Upper lobe of left lung (tissue), 6 donors: ENCODE measurements around the gene LACTB. TPM values are rescaled to one million over a fixed set of nuclear protein-coding genes. Genes with fewer than 3 reads are reported as not detected.

Experiments
- ATAC-seq, 2 donors: fragments of 200-7000 bp; cut with Tn5 transposase; one replicate each; pipeline ENCODE4 v1.9.1; 2022; ENCODE audit warnings: mild to moderate bottlenecking in 2 of 2, moderate library complexity in 2 of 2; ENCODE audit not compliant: low FRiP score in 2 of 2
- DNase-seq, 2 donors: peaks; one replicate each; pipeline ENCODE4 v3.0.0-alpha.2; 2019 to 2020
- H3K27ac ChIP-seq, 4 donors: fragments of 200-600 bp; sonication (generic); one replicate each; pipeline ENCODE4 v1.5.1; 2016 to 2019
- H3K27me3 ChIP-seq, 4 donors: fragments of 200-600 bp; sonication (generic); one replicate each; pipeline ENCODE4 v1.5.1; 2017 to 2019
- H3K36me3 ChIP-seq, 4 donors: fragments of 200-600 bp; sonication (generic); one replicate each; pipeline ENCODE4 v1.5.1; 2016 to 2019
- H3K4me1 ChIP-seq, 4 donors: fragments of 200-600 bp; sonication (generic); one replicate each; pipeline ENCODE4 v1.5.1; 2018 to 2019
- H3K4me3 ChIP-seq, 4 donors: fragments of 200-600 bp; sonication (generic); one replicate each; pipeline ENCODE4 v1.5.1; 2017 to 2019; ENCODE audit warnings: mild to moderate bottlenecking in 2 of 4, moderate library complexity in 1 of 4
- H3K9me3 ChIP-seq, 4 donors: fragments of 200-600 bp; sonication (generic); one replicate each; pipeline ENCODE4 v1.5.1; 2018 to 2019
- CTCF ChIP-seq, 6 experiments: fragments of 450-650 bp in 4 of 6; fragments of 200-600 bp in 2 of 6; sonication (generic) in 2 of 6; IDR thresholded peaks; one replicate each; pipeline ENCODE4 v1.5.1; 2016 to 2019; ENCODE audit warnings: antibody characterized with exemption in 6 of 6
- EP300 ChIP-seq, 4 donors: sonication (generic); formaldehyde crosslinking; IDR thresholded peaks; one replicate each; pipeline ENCODE4 v1.5.1; 2017; ENCODE audit warnings: antibody characterized with exemption in 4 of 4, control low read depth in 2 of 4
- POLR2A ChIP-seq, 4 donors: fragments of 450-650 bp; IDR thresholded peaks; one replicate each; pipeline ENCODE4 v1.5.1; 2016 to 2017; ENCODE audit warnings: antibody characterized with exemption in 4 of 4, mild to moderate bottlenecking in 2 of 4
- POLR2AphosphoS5 ChIP-seq, 2 donors: sonication (generic); formaldehyde crosslinking; IDR thresholded peaks; one replicate each; pipeline ENCODE4 v1.5.1; 2017; ENCODE audit warnings: antibody characterized with exemption in 2 of 2
- WGBS, 2 donors: methylation state at CpG; one replicate each; pipeline ENCODE4 v1.1.5; 2017 to 2018; 5-methylcytosine and 5-hydroxymethylcytosine counted together
- total RNA-seq, 6 donors: library from RNA; depleted of rRNA in 4 of 6; stranded (reverse); fragments of >200 nt in 4 of 6; gene quantifications; one replicate each; pipeline versions ENCODE4 v1.1.0 to v1.2.1, GENCODE V29; 2016 to 2021
- donor health status: DM: no; HTN: no; CAD: no; lungs with moderate emphysema.
- donor health status: DM: no; HTN: yes; CAD: no; lungs with severe emphysema.

LACTB gene
- total RNA-seq, 6 donors from 2014 or later = 18.4 to 31.5 (median 23.1) TPM

DNA sequence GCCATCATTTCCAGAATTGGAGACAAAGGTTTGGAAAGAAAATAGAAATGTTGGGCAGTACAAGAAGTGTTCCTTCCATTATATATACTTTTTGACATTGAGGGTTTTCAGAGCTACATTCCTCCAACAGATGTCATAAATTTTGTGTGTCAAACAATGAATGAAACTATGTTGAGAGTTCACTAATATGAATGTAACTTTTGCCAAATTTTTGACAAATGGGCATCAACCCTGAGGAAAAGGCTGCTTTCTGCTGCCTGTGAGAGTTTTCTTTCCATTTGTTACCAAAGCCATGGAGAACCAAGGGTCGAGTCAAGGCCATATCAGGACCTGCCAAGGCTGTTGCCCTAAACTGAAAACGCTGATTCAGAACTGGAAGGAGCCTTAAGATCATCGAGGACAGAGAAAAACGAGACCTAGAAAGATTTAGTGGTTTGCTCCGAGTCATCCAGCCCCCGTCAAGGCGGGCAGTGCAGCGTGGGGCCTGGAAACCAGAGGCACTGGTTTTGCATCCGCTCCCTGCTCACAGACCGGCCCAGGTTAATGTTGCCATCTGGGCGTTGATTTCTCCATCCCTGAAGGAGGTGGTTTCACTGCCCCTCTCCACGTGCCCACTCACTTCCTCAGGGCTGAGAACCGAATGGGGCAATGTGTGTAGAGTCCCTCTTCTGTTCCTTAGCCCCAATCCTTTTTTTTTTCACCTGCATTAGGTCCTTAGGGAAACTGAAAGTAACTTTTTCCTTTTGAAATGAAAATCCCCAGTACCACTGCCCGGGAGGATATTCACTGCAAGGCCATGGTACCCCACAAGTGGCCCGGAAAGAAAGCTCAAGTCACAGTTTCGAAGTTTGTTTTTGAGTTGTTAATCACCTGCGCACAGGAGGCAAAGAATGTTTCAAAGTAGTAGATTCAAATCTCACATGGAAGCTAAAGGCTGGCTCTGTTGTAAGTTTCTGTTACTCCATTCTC, 46.4 kb upstream of the LACTB start:
- Histone ChIP-seq H3K4me1 (peaks cover 0 to 12% (median 8%) of the 10 kb centered on the region in 4 donors), H3K36me3 (peaks cover 0 to 14% (median 6%) of the 10 kb centered on the region in 4 donors), H3K27ac (peak overlapping the region in 1 of 4 donors; percentile 38), H3K27me3 (no peaks in the 10 kb centered on the region), H3K9me3 (no peaks in the 10 kb centered on the region), H3K4me3 (peak overlapping the region in 1 of 4 donors; percentile 10)
- peak in 1 of 2 donors; percentile 39 for DNase-seq
- TF ChIP-seq POLR2A (IDR thresholded peaks at IDR 0.05) = no peak
- TF ChIP-seq CTCF (IDR thresholded peaks at IDR 0.05) = no peak
- no peak for TF ChIP-seq EP300 (IDR thresholded peaks at IDR 0.05)
- TF ChIP-seq POLR2AphosphoS5 (IDR thresholded peaks at IDR 0.05) = no peak
- ATAC-seq = no peak
- 58% methylated on average over 15 to 17 of the region's 17 CpGs for WGBS, 2 donors

DNA sequence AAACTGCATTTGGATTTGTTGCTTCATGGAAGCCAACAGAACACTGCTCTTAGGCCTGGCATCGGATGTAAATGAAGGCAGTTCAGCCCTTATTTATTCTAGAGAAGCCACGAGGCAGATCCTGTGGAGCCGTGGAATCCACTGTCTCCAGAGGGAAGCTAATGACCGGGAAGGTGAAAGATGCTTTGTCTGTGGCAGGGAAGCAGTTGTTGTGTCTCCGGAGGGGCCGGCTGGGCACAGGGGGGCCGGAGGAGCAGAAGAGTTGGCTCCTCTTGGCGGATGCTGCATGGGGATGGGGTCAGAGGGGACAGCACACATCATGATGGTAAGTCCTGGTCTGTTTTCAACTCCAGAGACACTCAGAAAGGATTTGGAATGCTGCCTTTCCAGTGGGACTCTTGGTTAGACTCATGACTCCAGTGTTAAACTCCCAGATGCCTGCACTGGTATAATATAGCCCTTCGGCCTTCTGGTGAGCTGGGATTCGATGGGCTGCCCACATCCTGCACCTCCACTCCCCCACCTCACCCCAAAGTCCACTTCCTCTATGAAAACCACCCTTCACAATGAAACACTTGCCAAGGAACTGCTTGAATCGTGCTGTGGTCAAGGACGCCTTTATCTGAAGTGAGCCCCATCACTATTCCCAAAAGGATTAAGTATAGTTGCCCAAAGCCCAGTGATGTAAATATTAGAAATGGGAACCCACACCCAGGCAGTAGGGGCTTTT, 45.5 kb upstream of the LACTB start:
- Histone ChIP-seq H3K4me1 (peaks cover 0 to 12% (median 6%) of the 10 kb centered on the region in 4 donors), H3K27ac (peak overlapping the region in 1 of 4 donors; percentile 38), H3K9me3 (no peaks in the 10 kb centered on the region), H3K27me3 (no peaks in the 10 kb centered on the region), H3K4me3 (no peak overlapping the region), H3K36me3 (peaks cover 0 to 6% (median 5%) of the 10 kb centered on the region in 4 donors)
- no peak for TF ChIP-seq CTCF (IDR thresholded peaks at IDR 0.05)
- TF ChIP-seq EP300 (IDR thresholded peaks at IDR 0.05) = no peak
- TF ChIP-seq POLR2A (IDR thresholded peaks at IDR 0.05) = no peak
- no peak for TF ChIP-seq POLR2AphosphoS5 (IDR thresholded peaks at IDR 0.05)
- 69 to 77% methylated on average over 11 to 12 of the region's 12 CpGs for WGBS, 2 donors
- DNase-seq (no peak), ATAC-seq (no peak)

- no peaks in the 10 kb centered on the region for H3K9me3 ChIP-seq
- 91 to 92% methylated on average over 4 of the region's 4 CpGs for WGBS, 2 donors
- H3K4me1 ChIP-seq = peaks cover 0 to 12% (median 6%) of the 10 kb centered on the region in 4 donors
- peaks cover 0 to 2% (median under 1%) of the 10 kb centered on the region in 4 donors for H3K36me3 ChIP-seq
- TF ChIP-seq POLR2A (IDR thresholded peaks at IDR 0.05) (no peak), EP300 (IDR thresholded peaks at IDR 0.05) (no peak), CTCF (IDR thresholded peaks at IDR 0.05) (no peak), POLR2AphosphoS5 (IDR thresholded peaks at IDR 0.05) (no peak)
- no peak overlapping the region for H3K27ac ChIP-seq
- no peak overlapping the region for H3K4me3 ChIP-seq
- no peaks in the 10 kb centered on the region for H3K27me3 ChIP-seq
- no peak for ATAC-seq
- DNase-seq = no peak
These were observed 45.0 kb upstream of the LACTB start for GRCh38 chr15:63076714-63077046.

- ATAC-seq = no peak
- Histone ChIP-seq H3K4me3 (no peak overlapping the region), H3K4me1 (peaks cover 0 to 21% (median 6%) of the 10 kb centered on the region in 4 donors), H3K36me3 (no peaks in the 10 kb centered on the region), H3K9me3 (no peaks in the 10 kb centered on the region), H3K27ac (no peak overlapping the region), H3K27me3 (no peaks in the 10 kb centered on the region)
- TF ChIP-seq CTCF (IDR thresholded peaks at IDR 0.05) (no peak), EP300 (IDR thresholded peaks at IDR 0.05) (no peak), POLR2AphosphoS5 (IDR thresholded peaks at IDR 0.05) (no peak), POLR2A (IDR thresholded peaks at IDR 0.05) (no peak)
- DNase-seq = no peak
- 84 to 89% methylated on average over 6 of the region's 6 CpGs for WGBS, 2 donors
These were observed 43.7 kb upstream of the LACTB start for GRCh38 chr15:63077952-63078351.
